GM19438 (cell line): ENCODE measurements around the gene FRAT2.
A peak's percentile ranks its signal among the peaks of the same experiment; 100 is the strongest.

Experiments used
- ATAC-seq: cut with Tn5 transposase; IDR thresholded peaks from one replicate; pipeline ENCODE4 v1.9.1; 2021; ENCODE audit warnings: low read depth; ENCODE audit not compliant: unreplicated experiment

FRAT2 gene

GRCh38 chr10:97328646-97329453 lies 5.7 kb downstream of the FRAT2 start:
- ATAC-seq, result no peak

- ATAC-seq, result no peak
Measured at GRCh38 chr10:97327348-97328294, 6.9 kb downstream of the FRAT2 start.

- ATAC-seq, result no peak
Measured at GRCh38 chr10:97325754-97326153, 8.8 kb downstream of the FRAT2 start.

GRCh38 chr10:97323501-97323900 lies 11.0 kb downstream of the FRAT2 start:
- ATAC-seq, result no peak

- ATAC-seq, result no peak
Measured at GRCh38 chr10:97321804-97322190, 12.7 kb downstream of the FRAT2 start.

GRCh38 chr10:97321032-97321803 lies 13.3 kb downstream of the FRAT2 start:
- ATAC-seq, result no peak

- ATAC-seq, result no peak
Measured at GRCh38 chr10:97320480-97321031, 14.0 kb downstream of the FRAT2 start.

- peak; percentile 41 for ATAC-seq
Measured at GRCh38 chr10:97319671-97320479, 14.7 kb downstream of the FRAT2 start.

GRCh38 chr10:97318772-97319651 lies 15.5 kb downstream of the FRAT2 start, which contains the start of gene FRAT1:
FRAT1 (plus strand) TSS chr10:97319271; CDS start chr10:97319454, 183 bp downstream.
- peak; percentile 73 for ATAC-seq

- no peak for ATAC-seq
Measured at GRCh38 chr10:97314671-97315070, 19.9 kb downstream of the FRAT2 start.

GRCh38 chr10:97312897-97313296 lies 21.6 kb downstream of the FRAT2 start:
- ATAC-seq, result no peak

GRCh38 chr10:97311111-97311626 lies 23.4 kb downstream of the FRAT2 start:
- ATAC-seq, result no peak

GRCh38 chr10:97307866-97308780 lies 26.4 kb downstream of the FRAT2 start:
- ATAC-seq, result no peak

- ATAC-seq, result no peak
Measured at GRCh38 chr10:97307441-97307840, 27.1 kb downstream of the FRAT2 start.

- no peak for ATAC-seq
Measured at GRCh38 chr10:97302088-97302791, 32.3 kb downstream of the FRAT2 start.

- ATAC-seq, result no peak
Measured at GRCh38 chr10:97300980-97301379, 33.5 kb downstream of the FRAT2 start.

GRCh38 chr10:97298223-97298571 lies 36.3 kb downstream of the FRAT2 start:
- no peak for ATAC-seq
